Measurements from ENCODE around the gene GBP2.

The GBP2 gene

GRCh38 chr1:89064632-89065031 is 61.3 kb downstream of the GBP2 start:
- no peak for DNase-seq

- DNase-seq, result no peak
These were observed 62.8 kb downstream of the GBP2 start for GRCh38 chr1:89063094-89063493.

DNA sequence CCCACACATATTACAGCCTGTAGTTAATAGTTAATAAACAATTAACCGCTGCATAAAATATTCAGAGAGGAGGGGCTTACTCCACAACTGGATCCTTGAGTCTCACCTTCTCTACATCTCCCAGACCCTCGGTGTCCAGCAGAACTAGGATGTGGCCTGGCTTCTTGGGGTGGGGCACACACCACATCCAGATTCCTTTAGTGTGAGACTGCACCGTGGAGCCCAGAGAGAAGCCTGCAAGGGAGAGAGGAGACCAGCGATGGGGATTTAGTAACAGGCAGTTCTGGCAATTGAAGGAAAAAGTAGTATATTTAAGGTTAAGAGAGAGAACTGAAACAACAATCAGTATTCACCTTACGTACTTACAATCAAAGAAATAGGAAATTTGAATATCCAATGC is 65.8 kb downstream of the GBP2 start:
- DNase-seq, result no peak

Data from activated CD4-positive, alpha-beta T cell treated with anti-CD3 and anti-CD28 coated beads for 48 hours (primary cell).